Smooth muscle cell (in vitro differentiated cells): Measurements from ENCODE around the gene HEPACAM2. TPM values are rescaled to one million over a fixed set of nuclear protein-coding genes. Genes with fewer than 3 reads are reported as not detected.

ENCODE experiments used
- DNase-seq: peaks from one replicate; lab custom pipeline; 2025; ENCODE audit not compliant: unreplicated experiment; lab: John Stamatoyannopoulos, UW
- H2AFZ ChIP-seq: fragments of 200-600 bp; sonication (generic); 2 replicates; pipeline ENCODE4 v1.6.0; 2016; ENCODE audit warnings: antibody characterized with exemption, low read depth, mild to moderate bottlenecking
- H3F3A ChIP-seq: fragments of 200-600 bp; sonication (generic); 2 replicates; pipeline ENCODE4 v1.6.0; 2017; ENCODE audit warnings: antibody characterized with exemption, low read depth
- H3K27ac ChIP-seq: fragments of 200-600 bp; sonication (generic); 2 replicates; pipeline ENCODE4 v1.5.1; 2016; ENCODE audit warnings: low read depth, mild to moderate bottlenecking
- H3K27me3 ChIP-seq: fragments of 200-600 bp; sonication (generic); 2 replicates; pipeline ENCODE4 v1.6.1; 2016; ENCODE audit warnings: low read depth, mild to moderate bottlenecking
- H3K36me3 ChIP-seq: fragments of 200-600 bp; sonication (generic); 2 replicates; pipeline ENCODE4 v1.5.1; 2016; ENCODE audit warnings: low read depth
- H3K4me1 ChIP-seq: fragments of 200-600 bp; sonication (generic); 2 replicates; pipeline ENCODE4 v1.5.1; 2016; ENCODE audit warnings: low read depth
- H3K4me2 ChIP-seq: fragments of 200-600 bp; sonication (generic); 2 replicates; pipeline ENCODE4 v1.6.0; 2016; ENCODE audit warnings: mild to moderate bottlenecking
- H3K4me3 ChIP-seq: fragments of 200-600 bp; sonication (generic); 2 replicates; pipeline ENCODE4 v1.5.1; 2016; ENCODE audit warnings: mild to moderate bottlenecking
- H3K79me2 ChIP-seq: fragments of 200-600 bp; sonication (generic); 2 replicates; pipeline ENCODE4 v1.6.0; 2016; ENCODE audit warnings: low read depth, mild to moderate bottlenecking
- H3K9ac ChIP-seq: fragments of 200-600 bp; sonication (generic); 2 replicates; pipeline ENCODE4 v1.6.0; 2016; ENCODE audit warnings: low read depth
- H3K9me3 ChIP-seq: fragments of 200-600 bp; sonication (generic); replicated peaks from 2 replicates; pipeline ENCODE4 v1.5.1; 2016; ENCODE audit warnings: low read depth
- H4K20me1 ChIP-seq: fragments of 200-600 bp; sonication (generic); 2 replicates; pipeline ENCODE4 v1.6.0; 2016; ENCODE audit warnings: low read depth
- WGBS: methylation state at CpG from one replicate; pipeline ENCODE4 v1.1.7; 2016; ENCODE audit warnings: low lambda C conversion rate; 5-methylcytosine and 5-hydroxymethylcytosine counted together
- polyA plus RNA-seq: library from polyadenylated mRNA; unstranded; fragments of >200 nt; fragmentation: Nextera tagmentation; extraction: Ambion mirVana; gene quantifications from 2 replicates; pipeline ENCODE4 v1.2.1, GENCODE V29; 2016
- total RNA-seq: library from RNA; depleted of rRNA; stranded (reverse); fragments of >200 nt; gene quantifications from 2 replicates; pipeline ENCODE4 v1.2.3, GENCODE V29; 2014
- TF ChIP-seq, protein P1 (sequence below): fragments of 200-600 bp; sonication (generic); IDR thresholded peaks from 2 replicates; pipeline ENCODE4 v1.5.1; 2017; ENCODE audit warnings: borderline replicate concordance, mild to moderate bottlenecking, antibody characterized with exemption; ENCODE audit not compliant: insufficient read depth, poor library complexity, severe bottlenecking

HEPACAM2 gene
- total and polyA plus RNA-seq, 2 experiments from 2014 or later = not detected

DNA sequence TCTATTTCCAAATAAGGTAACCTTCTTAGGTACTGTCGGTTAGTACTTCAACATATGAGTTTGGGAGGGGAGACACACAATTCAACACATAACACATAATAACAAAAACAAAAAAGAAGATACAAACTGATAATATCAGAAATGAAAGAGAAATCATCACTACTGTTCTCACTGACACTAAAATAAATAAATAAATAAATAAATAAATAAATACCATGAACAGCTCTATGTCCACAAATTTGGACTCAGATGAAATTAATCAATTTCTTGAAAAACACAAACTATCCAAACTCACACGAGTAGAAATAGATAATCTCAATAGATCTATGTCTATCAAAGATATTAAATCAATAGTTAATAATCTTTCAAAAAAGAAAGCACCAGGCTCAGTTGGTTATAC, 53.6 kb downstream of the HEPACAM2 start:
- Histone ChIP-seq H3F3A (no peaks in the 10 kb centered on the region), H3K36me3 (no peaks in the 10 kb centered on the region), H3K27me3 (peaks cover under 1% of the 10 kb centered on the region), H3K79me2 (no peaks in the 10 kb centered on the region), H3K4me1 (no peaks in the 10 kb centered on the region), H3K9ac (no peak overlapping the region), H3K27ac (no peak overlapping the region), H2AFZ (no peak overlapping the region), H3K9me3 (no peaks in the 10 kb centered on the region), H3K4me2 (no peak overlapping the region), H4K20me1 (no peaks in the 10 kb centered on the region), H3K4me3 (no peak overlapping the region)
- no peak for DNase-seq
- TF ChIP-seq, protein P1, sequence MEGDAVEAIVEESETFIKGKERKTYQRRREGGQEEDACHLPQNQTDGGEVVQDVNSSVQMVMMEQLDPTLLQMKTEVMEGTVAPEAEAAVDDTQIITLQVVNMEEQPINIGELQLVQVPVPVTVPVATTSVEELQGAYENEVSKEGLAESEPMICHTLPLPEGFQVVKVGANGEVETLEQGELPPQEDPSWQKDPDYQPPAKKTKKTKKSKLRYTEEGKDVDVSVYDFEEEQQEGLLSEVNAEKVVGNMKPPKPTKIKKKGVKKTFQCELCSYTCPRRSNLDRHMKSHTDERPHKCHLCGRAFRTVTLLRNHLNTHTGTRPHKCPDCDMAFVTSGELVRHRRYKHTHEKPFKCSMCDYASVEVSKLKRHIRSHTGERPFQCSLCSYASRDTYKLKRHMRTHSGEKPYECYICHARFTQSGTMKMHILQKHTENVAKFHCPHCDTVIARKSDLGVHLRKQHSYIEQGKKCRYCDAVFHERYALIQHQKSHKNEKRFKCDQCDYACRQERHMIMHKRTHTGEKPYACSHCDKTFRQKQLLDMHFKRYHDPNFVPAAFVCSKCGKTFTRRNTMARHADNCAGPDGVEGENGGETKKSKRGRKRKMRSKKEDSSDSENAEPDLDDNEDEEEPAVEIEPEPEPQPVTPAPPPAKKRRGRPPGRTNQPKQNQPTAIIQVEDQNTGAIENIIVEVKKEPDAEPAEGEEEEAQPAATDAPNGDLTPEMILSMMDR = no peak
- WGBS = 72% methylated on average over 2 of the region's 2 CpGs

DNA sequence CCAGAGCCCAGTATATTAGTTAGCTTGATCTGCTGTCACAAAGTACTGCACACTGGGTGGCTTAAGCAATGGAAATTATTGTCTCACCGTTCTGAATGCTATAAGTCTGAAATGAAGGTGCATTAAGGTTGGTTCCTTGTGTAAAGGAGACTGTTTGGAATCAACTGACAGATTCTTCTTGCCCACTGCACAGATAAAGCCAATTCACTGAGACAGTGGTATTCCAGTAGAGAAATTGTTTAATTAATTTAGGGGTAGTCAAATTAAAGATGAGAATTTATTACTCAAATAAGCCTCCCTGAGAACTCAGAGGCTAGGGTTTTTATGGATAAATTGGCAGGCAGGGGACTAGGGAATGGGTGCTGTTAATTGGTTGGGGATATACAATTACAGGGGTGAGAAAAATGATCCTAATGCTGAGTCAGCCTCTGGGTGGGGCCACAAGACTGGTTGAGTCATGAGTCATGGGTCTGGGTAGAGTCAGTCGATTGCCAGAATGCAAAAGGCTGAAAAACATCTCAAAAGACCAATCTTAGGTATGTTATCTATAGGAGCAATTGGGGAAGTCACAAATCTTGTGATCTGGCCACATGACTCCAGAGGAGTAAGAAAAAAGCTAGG, 54.6 kb downstream of the HEPACAM2 start:
- Histone ChIP-seq H3K9ac (no peak overlapping the region), H4K20me1 (no peaks in the 10 kb centered on the region), H3K4me2 (no peak overlapping the region), H3K9me3 (no peaks in the 10 kb centered on the region), H2AFZ (no peak overlapping the region), H3F3A (no peaks in the 10 kb centered on the region), H3K27ac (no peak overlapping the region), H3K4me1 (no peaks in the 10 kb centered on the region), H3K79me2 (no peaks in the 10 kb centered on the region), H3K4me3 (no peak overlapping the region), H3K27me3 (no peaks in the 10 kb centered on the region), H3K36me3 (no peaks in the 10 kb centered on the region)
- 67% methylated on average over 2 of the region's 2 CpGs for WGBS
- TF ChIP-seq, protein P1 = no peak
- no peak for DNase-seq

DNA sequence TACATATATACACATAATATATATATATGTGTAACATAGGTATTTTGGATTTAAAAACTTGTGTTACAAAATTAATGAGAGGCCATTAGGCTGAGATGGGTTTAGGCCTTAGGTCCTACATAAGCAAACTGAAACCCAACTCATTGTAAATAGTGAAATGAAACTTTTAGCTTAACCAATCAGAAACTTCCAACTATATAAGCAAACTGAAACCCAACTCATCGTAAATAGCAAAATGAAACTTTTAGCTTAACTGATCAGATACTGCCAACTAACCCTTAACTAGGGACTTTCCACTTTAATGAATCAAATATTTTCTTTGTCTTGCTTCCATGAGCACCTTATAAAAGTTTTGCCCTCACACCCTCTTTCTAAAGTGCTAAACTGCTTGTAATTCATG, 60.8 kb downstream of the HEPACAM2 start:
- Histone ChIP-seq H2AFZ (no peak overlapping the region), H3K36me3 (no peaks in the 10 kb centered on the region), H3K4me3 (no peak overlapping the region), H3K79me2 (no peaks in the 10 kb centered on the region), H3K4me2 (no peak overlapping the region), H3K4me1 (no peaks in the 10 kb centered on the region), H3K9me3 (no peaks in the 10 kb centered on the region), H3K27me3 (no peaks in the 10 kb centered on the region), H3K9ac (no peak overlapping the region), H4K20me1 (no peaks in the 10 kb centered on the region), H3F3A (no peaks in the 10 kb centered on the region), H3K27ac (no peak overlapping the region)
- WGBS = 86% methylated on average over 1 of the region's 1 CpG
- DNase-seq = no peak
- TF ChIP-seq, protein P1 = no peak

DNA sequence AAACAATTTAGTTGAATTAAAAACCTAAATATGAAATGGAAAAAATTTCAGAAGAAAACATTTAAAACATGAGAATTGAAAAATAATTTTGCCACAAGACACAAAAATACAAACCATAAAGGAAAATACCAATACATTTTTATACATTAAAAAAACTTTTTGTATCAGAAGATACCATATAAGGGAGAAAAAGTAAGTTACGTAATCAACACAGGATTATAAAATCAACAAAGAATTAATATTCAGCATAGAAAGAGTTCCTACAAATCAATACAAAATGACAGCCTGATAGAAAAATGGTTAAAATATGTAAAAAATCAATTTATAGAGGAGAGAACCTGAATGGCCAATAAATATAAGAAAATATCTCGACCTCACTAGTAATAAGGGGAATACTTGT, 61.5 kb downstream of the HEPACAM2 start:
- no peak for DNase-seq
- H3K4me2 ChIP-seq = no peak overlapping the region
- no peaks in the 10 kb centered on the region for H3K9me3 ChIP-seq
- H3K9ac ChIP-seq = no peak overlapping the region
- TF ChIP-seq, protein P1 = no peak
- no peaks in the 10 kb centered on the region for H3K27me3 ChIP-seq
- H3K36me3 ChIP-seq = no peaks in the 10 kb centered on the region
- no peak overlapping the region for H3K4me3 ChIP-seq
- WGBS = 91% methylated on average over 2 of the region's 2 CpGs
- no peaks in the 10 kb centered on the region for H3K4me1 ChIP-seq
- H3K27ac ChIP-seq = no peak overlapping the region
- H3K79me2 ChIP-seq = no peaks in the 10 kb centered on the region
- H3F3A ChIP-seq = no peaks in the 10 kb centered on the region
- H2AFZ ChIP-seq = no peak overlapping the region
- H4K20me1 ChIP-seq = no peaks in the 10 kb centered on the region
